GM13976 (cell line): ENCODE results near the gene HBP1.

Source experiments
- DNase-seq: peaks from one replicate; pipeline ENCODE4 v3.0.0; 2012; ENCODE audit warnings: low spot score
- CTCF ChIP-seq: IDR thresholded peaks from 2 replicates; pipeline ENCODE4 v1.5.1; 2012; ENCODE audit warnings: borderline replicate concordance, mild to moderate bottlenecking; ENCODE audit not compliant: insufficient read depth; ENCODE audit errors: extremely low read depth, missing control alignments, control extremely low read depth
- in situ Hi-C: fragments of 300-500 bp; cut with MboI; formaldehyde crosslinking; loops from one replicate; pipeline ENCODE4 v1.12.0; 2022; ENCODE audit warnings: low sequenced_read_pairs, mixed read lengths, inconsistent platforms; ENCODE audit not compliant: unreplicated experiment

The HBP1 gene

DNA sequence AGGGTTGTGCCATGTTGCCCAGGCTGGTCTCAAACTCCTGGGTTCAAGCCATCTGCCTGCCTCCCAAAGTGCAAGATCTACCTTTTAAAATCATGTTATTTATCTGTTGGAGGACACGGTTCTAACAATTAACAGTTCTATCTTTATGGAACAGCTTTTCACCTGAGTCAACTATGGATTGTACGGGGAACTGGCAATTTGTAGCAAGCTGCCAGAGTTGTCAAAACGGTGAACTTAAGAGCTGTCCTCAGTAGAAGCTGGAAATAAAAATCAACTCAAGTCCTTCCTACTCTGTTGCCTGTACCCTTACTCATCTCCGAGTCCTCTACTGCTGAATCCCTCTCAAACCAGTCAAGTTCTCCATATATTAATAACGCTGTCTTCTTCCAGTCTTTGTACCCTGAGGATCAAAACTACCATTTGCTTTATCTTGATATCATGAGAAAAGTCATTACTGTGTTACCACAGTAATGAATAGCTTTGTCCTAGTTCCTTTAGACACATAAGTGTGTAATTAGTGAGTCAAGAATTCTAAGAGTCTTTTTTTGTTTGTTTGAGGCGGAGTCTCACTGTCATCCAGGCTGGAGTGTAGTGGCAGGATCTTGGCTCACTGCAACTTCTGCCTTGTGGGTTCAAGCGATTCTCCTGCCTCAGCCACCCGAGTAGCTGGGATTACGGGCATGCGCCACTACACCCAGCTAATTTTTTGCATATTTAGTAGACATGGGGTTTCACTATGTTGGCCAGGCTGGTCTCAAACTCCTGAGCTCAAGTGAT lies 28.2 kb downstream of the HBP1 start:
- in situ Hi-C loops: no loop called here
- DNase-seq: no peak
- TF ChIP-seq CTCF: no peak

DNA sequence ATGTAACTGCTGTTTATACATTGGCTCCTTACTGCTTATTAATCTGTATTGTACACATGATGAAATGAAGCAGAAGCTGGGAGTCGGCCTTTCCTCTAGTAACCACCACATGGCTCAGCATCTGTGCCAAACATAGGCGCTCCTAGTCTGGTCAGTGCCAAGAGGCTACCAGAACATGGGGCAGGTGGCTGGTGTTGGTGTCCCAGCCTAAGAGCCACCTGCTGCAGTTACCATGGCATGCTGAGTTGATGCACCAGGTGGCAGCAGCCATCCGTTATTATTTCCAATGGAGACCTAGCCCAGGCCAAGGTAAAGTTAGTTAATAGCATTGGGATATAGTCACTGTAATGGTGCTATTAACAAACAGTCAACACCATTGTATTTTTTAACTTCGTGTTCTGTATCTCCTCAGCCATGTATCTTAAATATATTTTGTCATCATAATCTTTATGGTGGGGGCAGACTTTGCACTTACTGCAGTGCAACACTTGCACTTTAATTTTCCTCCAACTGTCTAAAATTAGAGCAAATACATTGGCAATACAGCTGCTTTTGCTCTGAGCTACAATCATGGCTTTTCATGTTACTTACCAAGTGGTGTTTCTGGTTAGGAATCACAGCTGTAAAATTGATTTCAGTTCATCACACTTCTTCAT lies 33.1 kb downstream of the HBP1 start:
- TF ChIP-seq CTCF: peak; percentile 41
- peak; percentile 46 for DNase-seq

DNA sequence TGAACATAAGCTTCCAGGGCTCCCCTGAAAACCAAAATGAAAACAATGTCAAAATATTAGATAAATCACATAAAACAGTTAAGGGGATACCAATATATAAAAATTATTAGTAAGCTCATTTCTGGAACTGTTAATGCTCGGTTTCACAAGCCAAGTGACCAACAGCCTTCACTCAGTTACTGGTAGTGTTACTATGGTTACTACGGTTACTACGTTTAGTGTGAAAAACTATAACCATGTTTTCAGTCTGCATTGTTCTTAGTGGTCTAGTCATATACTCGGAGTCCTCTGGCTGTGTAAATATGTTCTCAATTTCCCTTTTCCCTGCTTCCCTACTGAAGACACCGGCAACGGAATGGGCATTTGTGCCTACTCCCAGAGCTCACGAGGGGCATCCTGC lies 34.8 kb downstream of the HBP1 start:
- no peak for TF ChIP-seq CTCF
- no peak for DNase-seq
- in situ Hi-C loops: loop anchor here (10.0 kb wide), 1 partner anchor 521 kb away; no protein-coding TSS in a partner anchor

More for the DNA sequence above, 33.1 kb downstream of the HBP1 start:
- in situ Hi-C loops: loop anchor here (10.0 kb wide), 1 partner anchor 523 kb away; no protein-coding TSS in a partner anchor

DNA sequence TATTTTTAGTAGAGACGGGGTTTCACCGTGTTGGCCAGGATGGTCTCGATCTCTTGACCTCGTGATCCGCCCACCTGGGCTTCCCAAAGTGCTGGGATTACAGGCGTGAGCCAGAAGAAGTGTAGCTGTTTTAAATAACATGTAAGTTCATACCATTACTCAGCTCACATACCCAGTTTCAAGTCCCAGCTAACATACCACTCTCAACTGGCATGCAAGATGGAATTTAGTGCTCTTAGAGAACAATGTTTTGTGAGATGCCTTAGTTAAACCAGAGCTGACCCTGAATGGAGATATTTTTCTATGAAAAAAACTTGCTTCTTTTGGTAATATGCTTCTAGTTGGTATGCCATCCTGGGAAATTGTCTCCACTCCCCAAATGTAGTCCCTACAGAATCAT lies 37.3 kb downstream of the HBP1 start:
- DNase-seq: no peak
- no peak for TF ChIP-seq CTCF
- in situ Hi-C loops: loop anchor here (10.0 kb wide), 1 partner anchor 519 kb away; no protein-coding TSS in a partner anchor

- in situ Hi-C loops: loop anchor here (10.0 kb wide), 1 partner anchor 518 kb away; no protein-coding TSS in a partner anchor
- no peak for DNase-seq
- no peak for TF ChIP-seq CTCF
These were observed 37.9 kb downstream of the HBP1 start for GRCh38 chr7:107206706-107207105.

DNA sequence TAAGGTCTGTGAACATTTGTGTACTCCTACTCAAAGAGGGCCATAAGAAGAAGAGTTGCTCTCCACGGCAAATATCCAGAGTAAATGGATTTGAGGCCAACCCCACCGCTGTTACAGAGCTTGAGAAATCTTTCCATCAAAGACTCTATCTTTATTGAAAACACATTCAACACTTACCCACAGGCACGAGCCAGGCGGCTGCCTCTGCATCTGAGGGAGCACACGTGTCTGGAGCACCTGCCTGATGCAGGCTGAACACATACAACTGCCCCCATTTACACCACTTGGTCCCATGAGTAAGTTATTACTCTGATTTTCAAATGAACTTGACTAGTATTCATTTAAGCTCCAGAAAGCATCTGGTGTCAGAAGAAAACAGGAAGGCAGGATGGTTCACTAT lies 38.7 kb downstream of the HBP1 start:
- no peak for TF ChIP-seq CTCF
- no peak for DNase-seq
- in situ Hi-C loops: loop anchor here (10.0 kb wide), 1 partner anchor 517 kb away; no protein-coding TSS in a partner anchor
